Body of pancreas (tissue), 4 donors: ENCODE data around the gene DNMBP.

Experiments
- POLR2A ChIP-seq, 3 donors: fragments of 450-650 bp; IDR thresholded peaks; one replicate each; pipeline ENCODE4 v1.6.1; 2016; ENCODE audit warnings: antibody characterized with exemption in 3 of 3, mild to moderate bottlenecking in 2 of 3
- TF ChIP-seq, protein P1 (sequence below), 7 experiments: fragments of 450-650 bp in 4 of 7; fragments of 200-600 bp in 3 of 7; sonication (generic) in 3 of 7; IDR thresholded peaks; one replicate each; pipeline ENCODE4 v1.5.1; 2016 to 2019; ENCODE audit warnings: antibody characterized with exemption in 7 of 7

DNA sequence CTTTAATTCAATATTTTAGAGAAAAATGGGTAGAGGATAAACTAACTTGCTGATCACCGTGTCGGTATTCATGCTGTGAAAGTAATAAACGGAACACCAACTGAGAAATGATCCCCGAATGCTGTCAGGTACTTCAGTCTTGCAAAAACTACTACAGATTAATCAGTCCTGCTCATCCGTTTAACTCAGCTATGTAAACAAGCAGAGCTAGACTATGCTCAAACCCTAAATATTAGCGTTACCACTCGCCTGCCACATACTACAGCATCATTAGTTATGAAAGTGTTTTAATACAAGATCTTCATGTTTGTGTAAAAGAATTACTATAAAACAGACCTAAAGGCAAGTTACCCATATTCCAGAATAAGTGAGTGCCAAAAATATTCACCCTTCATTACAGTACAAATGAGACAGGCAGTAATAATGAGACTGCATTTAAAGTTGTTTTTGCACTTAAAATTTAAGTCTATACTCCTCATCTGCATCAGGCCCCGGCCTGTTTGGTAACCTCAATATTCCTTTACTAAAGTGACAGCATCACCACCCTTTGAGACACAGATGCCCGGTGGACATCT is 952 bp downstream of the DNMBP start:
- TF ChIP-seq, protein P1, sequence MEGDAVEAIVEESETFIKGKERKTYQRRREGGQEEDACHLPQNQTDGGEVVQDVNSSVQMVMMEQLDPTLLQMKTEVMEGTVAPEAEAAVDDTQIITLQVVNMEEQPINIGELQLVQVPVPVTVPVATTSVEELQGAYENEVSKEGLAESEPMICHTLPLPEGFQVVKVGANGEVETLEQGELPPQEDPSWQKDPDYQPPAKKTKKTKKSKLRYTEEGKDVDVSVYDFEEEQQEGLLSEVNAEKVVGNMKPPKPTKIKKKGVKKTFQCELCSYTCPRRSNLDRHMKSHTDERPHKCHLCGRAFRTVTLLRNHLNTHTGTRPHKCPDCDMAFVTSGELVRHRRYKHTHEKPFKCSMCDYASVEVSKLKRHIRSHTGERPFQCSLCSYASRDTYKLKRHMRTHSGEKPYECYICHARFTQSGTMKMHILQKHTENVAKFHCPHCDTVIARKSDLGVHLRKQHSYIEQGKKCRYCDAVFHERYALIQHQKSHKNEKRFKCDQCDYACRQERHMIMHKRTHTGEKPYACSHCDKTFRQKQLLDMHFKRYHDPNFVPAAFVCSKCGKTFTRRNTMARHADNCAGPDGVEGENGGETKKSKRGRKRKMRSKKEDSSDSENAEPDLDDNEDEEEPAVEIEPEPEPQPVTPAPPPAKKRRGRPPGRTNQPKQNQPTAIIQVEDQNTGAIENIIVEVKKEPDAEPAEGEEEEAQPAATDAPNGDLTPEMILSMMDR (IDR thresholded peaks at IDR 0.05): no peak
- TF ChIP-seq POLR2A (IDR thresholded peaks at IDR 0.05): no peak
